AG20443 (cell line): ENCODE data around the gene SMCO4.
"Not testable (repeated sequence)": the region's sequence is repeated elsewhere in the genome, so short reads cannot be mapped to it uniquely, and the experiment has no call there.

Experiments
- DNase-seq: peaks from one replicate; pipeline ENCODE4 v3.0.0; 2012; ENCODE audit warnings: low spot score, mixed read lengths

Gene SMCO4

DNA sequence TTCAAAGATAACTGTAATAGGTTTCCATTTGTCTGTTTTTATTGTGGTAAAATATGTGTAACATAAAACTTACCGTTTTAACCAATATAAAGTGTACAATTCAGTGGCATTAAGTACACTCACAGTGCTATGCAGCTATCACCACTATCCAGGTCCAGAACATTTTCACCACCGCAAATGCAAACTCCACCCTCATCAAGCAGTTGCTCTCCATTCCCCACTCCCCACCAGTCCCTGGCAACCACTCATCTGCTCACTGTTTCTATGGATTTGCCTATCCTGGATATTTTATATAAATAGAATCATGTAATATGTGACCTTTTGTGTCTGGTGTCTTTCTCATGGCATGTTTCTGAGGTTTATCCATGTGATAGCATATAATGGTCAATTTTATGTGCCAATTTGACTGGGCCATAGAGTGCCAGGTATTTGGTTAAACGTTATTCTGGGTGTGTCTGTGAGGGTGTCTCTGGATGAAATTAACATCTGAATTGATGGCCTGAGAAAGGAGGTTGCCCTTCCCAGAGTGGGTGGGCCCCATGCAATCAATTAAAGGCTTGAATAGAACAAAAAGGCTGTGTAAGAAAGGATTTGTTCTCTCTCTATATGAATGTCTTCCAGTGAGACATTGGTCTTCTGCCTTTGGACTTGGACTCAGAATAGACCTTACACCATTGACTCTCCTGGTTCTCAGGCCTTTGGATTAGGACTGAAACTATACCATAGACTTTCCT is 17.2 kb upstream of the SMCO4 start:
- no peak for DNase-seq

DNA sequence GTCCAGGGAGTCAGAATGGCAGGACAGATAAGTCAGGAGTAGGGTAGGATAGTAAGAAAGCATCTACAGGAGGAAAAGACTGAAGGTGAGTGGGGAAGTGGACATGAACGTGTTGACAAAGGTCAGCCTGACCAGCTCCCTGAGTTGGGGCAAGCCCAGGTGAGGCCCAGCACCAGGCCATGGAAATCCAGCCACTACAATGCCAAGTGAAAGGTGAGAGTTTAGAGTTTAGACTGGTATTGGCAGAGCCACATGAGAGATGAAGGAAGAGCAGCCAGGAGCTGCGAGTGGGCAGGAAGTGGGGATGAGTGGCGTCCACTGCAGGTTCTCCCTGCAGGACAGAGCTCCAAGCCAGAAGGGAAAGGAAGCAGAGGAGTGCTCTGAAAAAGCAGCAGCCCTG is 16.5 kb upstream of the SMCO4 start:
- no peak for DNase-seq

DNA sequence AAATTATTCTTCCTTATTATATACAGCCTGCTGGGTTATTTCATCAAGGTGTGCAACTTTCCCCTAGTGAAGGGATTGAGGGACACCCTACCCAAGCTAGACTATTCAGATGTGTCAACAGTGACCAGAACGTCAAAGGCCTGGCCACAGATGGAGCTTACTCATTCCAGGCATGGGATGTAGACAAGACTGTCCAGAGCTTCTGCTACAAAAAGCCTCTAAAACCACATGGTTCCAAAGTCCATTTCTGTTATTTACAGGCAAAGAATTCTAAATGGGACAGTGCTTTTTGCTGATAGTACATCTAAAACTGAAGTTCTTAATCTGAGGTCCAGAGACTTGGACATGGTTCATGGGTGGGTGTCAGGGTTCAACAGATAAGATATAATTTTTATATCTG is 9.7 kb upstream of the SMCO4 start:
- no peak for DNase-seq

DNA sequence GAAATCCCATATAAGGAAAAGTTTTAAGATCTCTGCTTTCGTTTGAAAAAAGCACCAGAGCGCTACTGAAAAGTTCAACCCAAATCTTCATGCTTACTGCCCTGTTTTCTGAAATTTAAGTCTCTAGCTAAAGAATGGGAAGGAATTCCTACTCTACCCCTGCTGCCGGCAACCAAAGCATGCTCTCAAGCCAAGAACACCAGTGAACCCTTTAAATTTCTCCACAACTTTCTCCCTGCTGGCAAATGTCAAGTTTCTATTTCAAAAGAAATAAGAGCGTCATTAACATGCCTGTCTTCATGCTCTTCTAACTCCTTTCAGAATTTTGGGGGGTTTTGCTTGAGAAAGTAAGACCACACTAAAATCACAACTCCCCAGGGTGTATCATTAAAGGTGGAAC is 6.8 kb upstream of the SMCO4 start:
- no peak for DNase-seq

DNA sequence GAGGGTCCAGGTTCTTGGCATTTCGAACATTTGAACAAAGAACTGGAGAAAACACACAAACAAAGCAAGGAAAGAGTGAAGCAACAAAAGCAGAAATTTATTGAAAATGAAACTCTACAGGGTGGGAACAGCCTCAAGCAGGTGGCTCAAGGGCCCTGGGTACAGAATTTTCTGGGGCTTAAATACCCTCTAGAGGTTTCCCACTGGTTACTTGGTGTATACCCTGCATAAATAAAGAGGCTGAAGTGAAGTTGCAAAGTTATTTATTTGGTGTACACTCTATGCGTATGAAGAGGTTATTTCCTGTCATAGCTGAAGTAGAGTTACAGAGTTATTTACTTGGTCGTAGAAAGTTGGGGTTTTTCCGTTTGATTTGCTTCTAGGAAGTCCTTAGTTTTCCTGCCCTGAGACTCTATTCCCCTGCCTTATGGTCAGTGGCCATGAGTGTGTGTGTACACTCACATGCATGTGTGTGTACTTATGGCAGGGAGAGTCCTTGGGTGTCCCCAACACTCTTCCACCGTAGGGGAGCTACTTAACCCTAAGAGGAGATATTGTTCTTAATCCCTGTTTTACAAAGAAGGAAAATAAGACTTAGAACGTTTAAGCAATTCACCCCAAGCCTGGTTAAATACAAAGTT is 5.6 kb upstream of the SMCO4 start:
- DNase-seq, result no peak

DNA sequence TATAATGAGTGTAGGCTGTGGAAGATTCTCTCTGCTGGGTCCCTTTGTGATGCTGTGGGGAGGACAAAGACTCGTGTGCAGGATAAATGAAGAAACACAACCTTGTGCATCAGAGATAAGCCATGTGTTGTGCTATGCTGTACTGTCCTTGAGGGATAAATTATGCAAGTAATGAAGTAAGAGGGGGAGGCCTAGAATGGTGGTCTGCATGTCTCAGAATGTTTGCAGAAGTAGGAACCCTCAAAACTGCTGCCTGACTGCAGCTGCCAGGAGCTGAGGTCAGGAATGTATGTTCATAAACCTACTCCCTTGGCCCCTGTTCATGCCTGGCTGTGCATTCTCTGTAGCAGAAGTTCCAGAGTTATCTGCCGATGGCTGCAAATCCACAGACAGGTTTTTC is 4.6 kb upstream of the SMCO4 start:
- DNase-seq, result no peak

DNA sequence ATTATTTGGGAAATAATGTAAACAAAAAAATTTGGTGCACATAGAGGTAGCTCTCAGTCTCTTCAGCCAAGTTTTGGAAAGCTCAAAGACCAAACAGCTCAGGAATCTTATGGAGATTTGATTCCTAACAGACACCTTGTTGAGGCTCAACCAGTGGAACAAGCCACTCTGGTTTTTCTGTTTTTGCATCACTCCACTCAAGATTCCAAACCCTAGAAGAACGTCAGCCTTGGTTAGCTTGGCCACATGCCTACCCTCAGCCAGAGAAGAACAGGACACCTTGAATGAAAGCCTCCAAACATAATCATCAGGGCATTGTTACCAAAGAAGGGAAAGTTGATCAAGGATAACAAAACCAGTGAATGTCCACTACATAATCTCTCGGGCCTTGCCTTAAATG is 3.8 kb upstream of the SMCO4 start:
- no peak for DNase-seq

DNA sequence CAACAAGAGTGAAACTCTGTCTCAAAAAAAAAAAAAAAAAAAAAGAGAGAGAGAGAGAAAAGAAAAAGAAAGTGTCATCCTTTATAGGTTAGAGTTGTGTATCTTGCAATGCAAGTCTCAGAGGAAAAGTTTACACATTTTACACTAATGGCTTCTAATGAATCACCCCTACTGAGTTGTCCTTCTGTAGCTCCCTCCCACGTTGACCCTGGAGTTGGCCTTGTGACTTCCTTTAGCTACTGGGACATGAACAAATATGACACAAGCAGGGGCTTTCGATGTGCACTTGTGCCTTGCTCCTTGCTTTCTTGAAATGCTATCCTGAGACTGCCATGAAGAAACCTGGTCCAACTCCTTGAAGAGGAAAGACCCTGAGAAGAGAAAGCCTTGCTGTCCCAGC is 2.4 kb upstream of the SMCO4 start:
- DNase-seq, result no peak

DNA sequence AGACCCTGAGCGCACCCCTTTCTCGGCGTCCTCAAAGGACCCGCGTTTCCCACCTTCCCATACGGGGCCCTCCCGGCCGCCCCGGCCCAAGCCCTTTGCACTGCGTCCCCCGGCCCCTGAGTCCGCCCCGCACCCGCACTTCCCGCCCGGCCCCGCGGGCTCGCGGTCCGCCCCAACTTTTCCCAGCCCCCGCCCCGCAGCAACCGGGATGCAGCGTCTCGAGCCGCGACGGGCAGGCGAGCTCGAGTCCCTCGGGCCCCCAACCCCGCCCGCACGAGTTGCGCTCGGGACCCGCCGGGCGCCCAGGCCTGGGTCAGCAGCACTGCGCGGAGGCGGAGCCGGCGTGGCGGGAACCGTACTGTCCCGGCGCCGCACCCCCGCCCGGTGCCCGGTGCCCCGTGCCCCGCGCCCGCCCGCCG is 371 bp downstream of the SMCO4 start:
- DNase-seq, result no peak

DNA sequence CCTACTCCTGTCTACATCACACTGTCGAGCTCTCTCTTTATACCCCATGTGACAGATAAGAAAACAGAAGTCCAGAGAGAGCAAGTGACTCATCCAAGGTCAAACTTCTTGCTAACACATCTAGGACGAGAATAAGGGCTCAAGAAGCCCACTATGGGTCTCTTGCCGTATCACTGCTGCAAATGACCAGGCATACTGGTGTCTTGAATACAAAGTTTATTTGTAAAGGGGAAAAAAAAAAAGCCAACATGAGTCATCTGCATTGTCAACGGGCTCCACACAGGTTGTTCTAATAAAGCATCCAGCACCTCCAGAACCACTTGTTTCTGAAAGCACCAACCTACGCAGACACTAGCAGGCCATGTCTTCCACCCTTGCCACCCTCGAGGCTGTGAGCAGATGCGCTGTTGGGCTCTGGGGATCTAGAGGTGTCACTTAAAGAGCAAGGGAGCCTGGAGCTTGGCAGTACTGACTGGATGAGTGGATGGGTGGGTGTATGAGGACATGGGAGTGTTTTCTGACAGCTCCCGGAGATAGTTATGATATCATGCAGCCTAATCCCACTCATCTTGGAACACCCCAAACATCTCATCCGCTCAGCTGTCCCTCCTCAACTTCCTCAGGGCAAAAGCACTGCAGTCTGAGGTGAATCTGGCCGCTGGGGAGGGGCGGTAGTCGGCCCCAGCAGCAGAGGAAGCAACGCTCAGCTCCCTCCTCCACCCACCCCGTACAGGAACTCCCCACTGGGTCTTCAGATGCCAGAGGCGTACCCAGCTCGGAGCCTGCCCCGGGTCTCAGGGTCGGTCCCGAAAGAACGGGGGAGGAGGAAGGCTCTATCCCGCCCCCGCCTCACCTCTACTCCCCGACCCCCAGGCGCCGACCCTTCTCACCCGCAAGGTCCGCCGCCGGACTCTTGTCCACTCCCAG is 1.0 kb downstream of the SMCO4 start:
- DNase-seq, result peak; percentile 58

DNA sequence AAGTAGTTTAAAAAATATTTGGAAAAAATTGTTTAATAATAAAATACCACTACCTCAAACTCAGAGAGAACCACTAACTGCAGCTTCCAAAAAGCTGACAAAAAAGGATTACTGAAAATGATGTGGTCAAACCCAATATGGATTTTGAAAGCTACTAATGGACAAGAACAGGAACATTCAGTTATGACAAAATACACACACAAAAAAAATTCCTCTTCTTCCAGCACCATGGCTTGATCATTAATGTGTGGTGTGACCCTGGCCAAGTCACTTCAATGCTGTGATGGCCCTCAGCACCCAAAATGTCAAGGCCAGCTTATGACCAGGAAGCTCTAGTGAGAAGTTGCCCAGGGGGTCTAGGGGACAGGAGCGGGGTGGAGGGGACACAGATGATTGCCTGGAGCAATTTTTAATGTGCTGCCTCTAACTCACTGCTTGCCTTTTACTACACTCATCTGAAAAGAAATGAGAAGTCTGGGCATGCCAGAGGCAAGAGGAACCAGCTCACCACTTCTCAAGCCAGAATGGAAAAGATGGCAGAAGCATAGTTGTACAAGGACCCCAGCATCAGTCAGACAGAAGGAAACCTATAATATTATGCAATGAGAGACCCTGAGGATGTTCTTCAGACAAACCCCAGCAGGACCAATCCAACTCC is 2.2 kb downstream of the SMCO4 start:
- DNase-seq, result no peak

DNA sequence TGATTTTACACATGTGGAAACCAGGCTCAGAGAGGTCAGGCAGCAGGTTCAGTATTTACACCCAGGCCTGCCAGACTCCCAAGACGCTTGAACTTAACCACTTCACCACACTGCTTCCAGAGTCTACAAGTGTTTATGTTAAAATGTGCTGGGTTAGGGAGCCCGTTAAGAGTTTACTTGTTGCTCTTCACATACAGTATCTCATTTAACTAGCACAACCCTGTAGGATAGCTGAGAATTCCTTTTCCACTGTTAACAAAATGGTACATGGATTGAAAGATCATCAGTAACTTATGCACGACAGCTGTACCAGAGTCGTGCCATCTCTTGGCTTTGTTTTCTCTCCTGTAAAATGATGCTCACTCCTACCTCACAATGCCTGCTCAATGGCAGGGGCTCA is 2.9 kb downstream of the SMCO4 start:
- DNase-seq, result no peak

DNA sequence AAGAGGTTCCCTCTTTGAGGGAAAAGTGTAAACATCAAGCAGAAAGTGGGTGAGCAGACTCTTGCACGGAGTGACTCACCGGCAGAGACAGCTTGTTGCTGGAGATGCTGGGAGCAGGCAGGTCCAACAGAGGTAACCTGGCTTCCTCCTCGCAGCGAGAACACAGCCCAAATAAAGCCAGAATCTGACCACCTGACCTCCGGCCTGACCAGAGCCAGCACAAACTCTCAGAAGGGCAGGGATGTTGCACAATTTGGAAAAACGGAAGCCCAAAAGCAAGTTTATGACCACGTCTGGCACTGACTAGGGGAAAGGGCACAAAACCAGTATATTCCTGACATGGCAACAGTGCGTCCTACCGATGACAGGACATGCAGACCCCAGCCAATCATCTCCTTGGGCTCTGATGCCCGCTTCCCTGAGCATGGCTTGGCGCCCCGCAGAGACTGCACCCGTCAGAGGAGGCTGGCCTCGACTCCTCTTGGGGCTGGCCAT is 5.4 kb downstream of the SMCO4 start:
- DNase-seq, result peak; percentile 49

DNA sequence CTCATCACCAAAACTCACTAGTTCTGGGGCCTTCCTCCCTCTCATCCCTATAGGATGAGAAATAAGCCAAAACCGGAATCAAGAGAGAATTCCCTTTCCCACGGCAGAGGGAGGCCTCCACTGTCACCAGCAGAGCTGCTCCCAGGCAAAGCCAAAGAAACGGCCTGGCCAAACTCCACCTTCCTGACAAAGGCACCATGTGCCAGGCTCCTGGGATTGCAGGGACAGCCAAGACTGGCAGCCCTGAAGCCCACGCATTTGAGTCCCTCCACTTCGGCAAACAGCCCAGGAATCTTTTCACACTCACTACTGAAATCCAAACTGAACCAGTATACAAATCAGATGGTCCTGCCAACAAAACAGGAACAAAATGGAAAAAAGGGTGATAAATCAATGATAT is 6.1 kb downstream of the SMCO4 start:
- no peak for DNase-seq

DNA sequence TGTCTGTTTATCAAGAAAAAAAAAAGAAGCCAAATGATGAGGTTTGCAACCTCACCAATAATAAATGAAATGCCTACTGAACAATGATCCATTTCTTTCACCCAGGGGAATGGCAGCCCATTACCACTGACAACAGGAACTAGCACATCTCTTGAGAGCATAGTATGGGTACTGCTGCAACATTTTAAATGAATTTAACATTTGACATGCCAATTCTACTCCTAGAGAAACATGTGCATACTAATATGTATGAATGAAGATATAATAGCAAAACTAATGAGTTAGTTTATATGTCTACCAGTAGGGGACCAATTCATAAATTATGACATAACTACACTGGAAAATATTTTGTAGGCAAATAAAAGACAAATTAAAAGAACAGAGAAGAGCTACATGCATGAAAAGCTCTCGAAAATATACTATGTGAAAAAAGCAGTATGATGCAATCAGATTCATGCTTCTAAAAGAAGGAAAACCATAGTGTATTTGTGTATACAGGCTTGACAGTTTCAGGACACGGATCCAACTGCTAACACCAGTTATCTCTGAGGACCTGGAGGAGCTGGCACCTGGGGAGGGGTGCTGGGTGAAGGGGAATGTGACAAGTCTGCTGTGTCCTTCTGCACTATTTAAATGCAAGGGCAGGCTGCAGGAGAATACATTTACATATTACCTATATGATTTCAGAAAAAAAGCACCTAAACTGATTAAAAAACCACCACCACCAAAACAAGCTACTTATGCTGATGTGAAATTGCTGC is 6.9 kb downstream of the SMCO4 start:
- DNase-seq, result no peak

DNA sequence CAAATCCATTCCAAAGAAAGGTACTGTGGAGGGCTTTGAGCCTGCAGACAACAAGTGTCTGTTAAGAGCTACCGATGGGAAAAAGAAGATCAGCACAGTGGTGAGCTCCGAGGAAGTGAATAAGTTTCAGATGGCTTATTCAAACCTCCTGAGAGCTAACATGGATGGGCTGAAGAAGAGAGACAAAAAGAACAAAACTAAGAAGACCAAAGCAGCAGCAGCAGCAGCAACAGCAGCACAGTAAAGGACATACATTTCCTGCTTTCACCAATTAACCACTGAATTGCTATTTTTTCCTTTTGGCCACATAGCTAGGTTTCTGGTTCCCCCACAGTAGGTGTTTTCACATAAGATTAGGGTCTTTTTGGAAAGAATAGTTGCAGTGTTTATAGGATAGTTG is 7.6 kb downstream of the SMCO4 start:
- DNase-seq, result not testable (repeated sequence)

DNA sequence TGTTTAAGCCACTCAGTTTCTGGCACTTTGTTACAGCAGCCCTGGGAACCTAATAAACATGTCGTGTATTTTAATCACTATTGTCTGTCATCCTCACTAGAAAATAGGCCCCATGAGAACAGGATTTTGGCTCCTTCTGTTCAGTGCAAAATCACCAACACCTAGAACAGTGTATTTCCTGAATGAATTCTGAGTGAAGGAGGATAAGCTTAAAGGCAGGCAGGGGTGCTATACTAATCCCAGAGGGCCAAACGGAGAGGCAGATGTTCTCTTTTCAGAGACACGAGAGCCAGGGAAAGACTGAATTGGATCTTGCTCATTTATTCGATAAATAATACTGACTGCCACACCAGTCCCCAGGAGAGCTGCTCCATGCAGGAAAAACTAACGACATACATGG is 10.4 kb downstream of the SMCO4 start:
- DNase-seq, result no peak

DNA sequence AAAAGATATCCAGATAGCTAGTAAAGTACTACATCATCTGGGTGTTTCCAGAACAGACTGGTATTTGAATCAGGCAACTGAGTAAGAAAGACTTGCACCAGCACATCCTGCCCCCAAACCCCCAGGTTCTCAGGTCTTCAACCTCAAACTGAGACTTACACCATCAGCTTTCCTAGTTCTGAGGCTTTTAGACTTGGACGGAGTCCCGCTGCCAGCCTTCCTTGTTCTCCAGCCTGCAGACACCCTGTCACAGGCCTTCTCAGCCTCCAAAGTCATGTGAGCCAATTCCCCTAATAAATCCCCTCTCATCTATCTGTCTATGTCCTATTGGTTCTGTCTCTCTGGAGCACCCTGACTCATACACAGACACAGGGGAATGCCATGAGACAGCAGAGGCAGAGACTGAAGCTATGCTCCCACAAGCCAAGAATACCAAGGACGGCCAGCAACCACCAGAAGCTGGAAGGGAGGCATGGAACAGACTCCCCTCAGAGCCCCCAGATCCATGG is 10.9 kb downstream of the SMCO4 start:
- DNase-seq, result no peak

DNA sequence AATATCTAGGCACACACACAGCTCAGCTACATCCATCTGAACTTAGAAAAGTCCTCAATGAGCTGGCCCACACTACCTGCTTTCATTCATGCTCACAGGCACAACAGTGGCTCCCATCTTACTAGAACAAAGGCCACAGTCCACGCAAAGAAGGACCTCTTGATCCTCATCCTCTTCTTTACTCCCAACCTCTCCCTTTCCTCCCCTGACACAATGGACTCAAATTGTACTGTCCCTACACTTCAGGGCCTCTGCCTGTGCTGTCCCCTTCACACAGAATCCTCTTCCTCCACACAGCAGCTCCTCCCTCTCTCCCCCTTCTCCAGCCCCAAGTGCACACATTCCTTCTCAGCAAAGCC is 12.7 kb downstream of the SMCO4 start:
- no peak for DNase-seq

DNA sequence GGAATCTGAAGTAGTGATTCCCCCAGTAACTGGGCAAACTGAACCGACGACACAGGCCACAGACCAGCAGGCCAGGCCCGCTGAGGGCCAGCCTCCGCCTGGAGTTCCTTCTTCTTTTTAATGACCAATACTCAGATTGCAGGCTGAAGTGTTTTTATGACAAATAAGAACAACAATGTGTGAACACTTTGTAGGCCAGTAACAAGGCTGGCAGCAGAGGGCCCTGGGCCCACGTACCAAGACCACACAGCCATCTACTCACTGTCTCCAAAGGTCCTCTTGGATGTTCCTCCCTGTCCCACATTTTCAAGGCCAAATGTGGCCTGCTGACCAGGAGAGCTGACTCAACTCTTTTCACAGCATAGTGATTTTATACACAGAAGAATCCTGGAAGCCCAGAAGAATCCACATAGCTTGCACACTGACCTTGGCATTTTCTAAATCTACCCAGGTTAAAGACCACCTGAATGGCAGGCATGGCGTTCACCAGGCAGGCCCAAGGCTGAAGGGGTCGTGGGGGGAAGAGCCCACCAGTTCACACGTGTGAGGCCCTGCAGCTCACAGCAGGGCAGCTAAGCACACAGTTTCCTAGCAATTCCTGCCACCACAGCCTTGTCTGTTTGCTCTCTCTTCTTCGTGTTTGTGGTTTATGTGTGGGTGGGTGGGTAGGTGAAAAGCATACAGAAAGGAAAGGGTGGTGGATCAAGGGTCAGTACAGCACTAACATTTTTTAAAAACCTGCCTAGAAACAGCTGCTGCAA is 13.3 kb downstream of the SMCO4 start:
- peak; percentile 44 for DNase-seq
